HepG2 (cell line): Measurements from ENCODE around the gene HSFX1. TPM values are rescaled to one million over a fixed set of nuclear protein-coding genes. Genes with fewer than 3 reads are reported as not detected.

Experiments
- ATAC-seq: fragments of 200-7000 bp; cut with Tn5 transposase; 3 replicates; pipeline ENCODE4 v1.9.1; 2020; ENCODE audit warnings: mild to moderate bottlenecking, moderate library complexity
- BruUV-seq: library from RNA; stranded (reverse); fragments of 400-500 nt; replicated peaks from 2 replicates; lab custom pipeline; 2021; lab: Mats Ljungman, UMichigan
- CTCF ChIA-PET: fragments of 300-600 bp; formaldehyde crosslinking; extraction: SDS; loops from one replicate; lab custom pipeline; 2021; ENCODE audit warnings: low total read pairs, inconsistent platforms, low intra/inter-chr PET ratio; lab: Yijun Ruan, JAX
- POLR2A ChIA-PET: fragments of 350-600 bp; sonication (Branson Sonifier 250); formaldehyde crosslinking; loops from one replicate; lab custom pipeline; 2020; ENCODE audit warnings: antibody characterized with exemption, inconsistent platforms; lab: Yijun Ruan, JAX
- DNase-seq: peaks from one replicate; pipeline ENCODE4 v3.0.0-alpha.2; 2015; ENCODE audit warnings: low spot score
- FAIRE-seq: peaks from 3 replicates; lab custom pipeline; 2011; peaks lifted over from hg19 to GRCh38; lab: Jason Lieb, UNC
- H2AFZ ChIP-seq: one replicate; pipeline ENCODE4 v1.6.1; 2011; ENCODE audit warnings: low read length, inconsistent platforms
- H3K27ac ChIP-seq: fragments of 300-600 bp; 3 replicates; pipeline ENCODE4 v1.8.0; 2011; ENCODE audit warnings: mixed run types, mild to moderate bottlenecking, mixed read lengths, low read length, inconsistent platforms; ENCODE audit not compliant: insufficient read depth; ENCODE audit errors: extremely low read length
- H3K27me3 ChIP-seq, 2 experiments: fragments of 200-600 bp in 1 of 2; 2 replicates in 1 of 2; 3 replicates in 1 of 2; pipeline versions ENCODE4 v1.6.0 to v1.8.0; 2011; ENCODE audit warnings: low read length in 2 of 2, mild to moderate bottlenecking in 2 of 2, moderate library complexity in 2 of 2, inconsistent platforms in 1 of 2; ENCODE audit not compliant: insufficient read depth in 2 of 2, control insufficient read depth in 1 of 2
- H3K36me3 ChIP-seq, 2 experiments: fragments of 200-600 bp in 1 of 2; replicated peaks in 1 of 2; 2 replicates in 1 of 2; 3 replicates in 1 of 2; pipeline versions ENCODE4 v1.5.1 to v1.8.0; 2011; ENCODE audit warnings: low read length in 2 of 2, inconsistent platforms in 1 of 2; ENCODE audit not compliant: insufficient read depth in 2 of 2, control insufficient read depth in 1 of 2
- H3K4me1 ChIP-seq: 2 replicates; pipeline ENCODE4 v1.5.1; 2012; ENCODE audit warnings: low read length, inconsistent platforms; ENCODE audit not compliant: insufficient read depth
- H3K4me2 ChIP-seq: 2 replicates; pipeline ENCODE4 v1.6.0; 2011; ENCODE audit warnings: low read depth, low read length, inconsistent platforms
- H3K4me3 ChIP-seq, 3 experiments: fragments of 200-600 bp in 1 of 3; sonication (generic), shearing (Covaris generic) in 1 of 3; replicated peaks in 1 of 3; 2 replicates each; pipeline ENCODE4 v1.5.1; 2011 to 2016; ENCODE audit warnings: low read length in 3 of 3, inconsistent platforms in 2 of 3, low read depth in 2 of 3, mild to moderate bottlenecking in 2 of 3, control low read depth in 1 of 3, mixed read lengths in 1 of 3; ENCODE audit not compliant: insufficient read depth in 1 of 3
- H3K79me2 ChIP-seq: one replicate; pipeline ENCODE4 v1.6.1; 2011; ENCODE audit warnings: low read length, inconsistent platforms; ENCODE audit not compliant: insufficient read depth
- H3K9ac ChIP-seq: 2 replicates; pipeline ENCODE4 v1.6.0; 2011; ENCODE audit warnings: mild to moderate bottlenecking, low read depth, low read length, inconsistent platforms; ENCODE audit not compliant: insufficient read depth
- H3K9me3 ChIP-seq: 2 replicates; pipeline ENCODE4 v1.5.1; 2012; ENCODE audit warnings: mild to moderate bottlenecking, low read length
- H4K20me1 ChIP-seq: 2 replicates; pipeline ENCODE4 v1.6.0; 2011; ENCODE audit warnings: inconsistent platforms, mild to moderate bottlenecking, low read length, moderate library complexity; ENCODE audit not compliant: insufficient read depth
- ATAD3A ChIP-seq: sonication (generic); formaldehyde crosslinking; IDR thresholded peaks from 2 replicates; pipeline ENCODE4 v1.4.0; 2020; ENCODE audit warnings: missing genetic modification reagents
- CBX2 ChIP-seq, 2 experiments: fragments of 200-600 bp in 1 of 2; sonication (generic); formaldehyde crosslinking in 1 of 2; IDR thresholded peaks; 2 replicates each; pipeline versions ENCODE4 v1.7.0 to v1.8.1; 2018 to 2022; ENCODE audit warnings: low read depth in 2 of 2, low read length in 1 of 2, mild to moderate bottlenecking in 1 of 2, missing genetic modification reagents in 1 of 2
- GMEB2 ChIP-seq: IDR thresholded peaks from 2 replicates; pipeline ENCODE4 v1.6.1; 2016; ENCODE audit warnings: missing biosample characterization, missing genetic modification reagents, low read depth
- JDP2 ChIP-seq: sonication (generic); formaldehyde crosslinking; IDR thresholded peaks from 2 replicates; pipeline ENCODE4 v1.8.1; 2022; ENCODE audit warnings: missing genetic modification reagents, borderline replicate concordance
- SPEN ChIP-seq: sonication (generic); formaldehyde crosslinking; IDR thresholded peaks from 2 replicates; pipeline ENCODE4 v1.5.1; 2020; ENCODE audit warnings: low read depth, mild to moderate bottlenecking, missing genetic modification reagents
- ZFP62 ChIP-seq: sonication (generic); formaldehyde crosslinking; IDR thresholded peaks from 2 replicates; pipeline ENCODE4 v1.4.0; 2020; ENCODE audit warnings: missing genetic modification reagents
- ZNF160 ChIP-seq: sonication (generic); formaldehyde crosslinking; IDR thresholded peaks from 2 replicates; pipeline ENCODE4 v1.8.0; 2022; ENCODE audit warnings: mild to moderate bottlenecking, inconsistent platforms, missing genetic modification reagents
- ZNF280D ChIP-seq: sonication (generic); formaldehyde crosslinking; IDR thresholded peaks from 2 replicates; pipeline ENCODE4 v1.5.1; 2020; ENCODE audit warnings: mild to moderate bottlenecking, missing genetic modification reagents
- ZNF282 ChIP-seq: fragments of 450-650 bp; IDR thresholded peaks from 2 replicates; pipeline ENCODE4 v1.6.1; 2018; ENCODE audit not compliant: partially characterized antibody
- ZNF367 ChIP-seq: sonication (generic); formaldehyde crosslinking; IDR thresholded peaks from 2 replicates; pipeline ENCODE4 v1.4.0; 2020; ENCODE audit warnings: missing genetic modification reagents, borderline replicate concordance
- ZNF557 ChIP-seq: sonication (generic); formaldehyde crosslinking; IDR thresholded peaks from 2 replicates; pipeline ENCODE4 v1.4.0; 2020; ENCODE audit warnings: missing genetic modification reagents
- ZNF577 ChIP-seq: sonication (generic); formaldehyde crosslinking; IDR thresholded peaks from 2 replicates; pipeline ENCODE4 v1.4.0; 2020; ENCODE audit warnings: mild to moderate bottlenecking, low read depth, missing genetic modification reagents, borderline replicate concordance
- ZNF580 ChIP-seq: IDR thresholded peaks from 2 replicates; pipeline ENCODE4 v1.6.1; 2016; ENCODE audit warnings: low read depth, borderline replicate concordance
- WGBS: methylation state at CpG from one replicate; pipeline ENCODE4 v1.1.6; 2017; ENCODE audit warnings: low lambda C conversion rate; 5-methylcytosine and 5-hydroxymethylcytosine counted together
- in situ Hi-C: cut with HindIII; loops from 2 replicates; pipeline ENCODE4 v1.10.0; 2017; ENCODE audit warnings: low pct_unique_long_range_greater_than_20kb; ENCODE audit not compliant: extremely low pct_ligation_motif_present
- intact Hi-C: fragments of 100-400 bp; cut with micrococcal nuclease; formaldehyde crosslinking; loops from one replicate; pipeline ENCODE4 v1.10.0; 2022; ENCODE audit not compliant: unreplicated experiment
- polyA plus RNA-seq, 8 experiments: library from polyadenylated mRNA; depleted of rRNA in 3 of 8; stranded (reverse) in 7 of 8; unstranded in 1 of 8; fragments of >200 nt; fragmentation: Illumina TruSeq in 4 of 8; extraction: Trizol in 4 of 8; gene quantifications; 2 replicates each; pipeline versions ENCODE4 v1.2.1 to v1.2.3, GENCODE V29; 2011 to 2016; ENCODE audit warnings: low read depth in 4 of 8, missing spikeins in 1 of 8, mixed read lengths in 1 of 8; ENCODE audit not compliant: insufficient read depth in 1 of 8
- total RNA-seq, 5 experiments: library from RNA; depleted of rRNA; stranded (reverse); fragments of >200 nt; fragmentation: Illumina TruSeq; extraction: Trizol; gene quantifications; 2 replicates each; pipeline ENCODE4 v1.2.3, GENCODE V29; 2016; ENCODE audit warnings: low read depth in 1 of 5
- TF ChIP-seq, protein P1 (sequence below): IDR thresholded peaks from 2 replicates; pipeline ENCODE4 v1.6.1; 2016
- TF ChIP-seq, protein P2 (sequence below): sonication (generic); formaldehyde crosslinking; conservative IDR thresholded peaks from 2 replicates; pipeline ENCODE4 v1.4.0; 2020; ENCODE audit warnings: missing genetic modification reagents

HSFX1 gene
- total and polyA plus RNA-seq, 2 of the 13 experiments (the other 11 are each of a cell fraction or from before 2014, with no cell fraction given) = 0.08 to 0.09 TPM

DNA sequence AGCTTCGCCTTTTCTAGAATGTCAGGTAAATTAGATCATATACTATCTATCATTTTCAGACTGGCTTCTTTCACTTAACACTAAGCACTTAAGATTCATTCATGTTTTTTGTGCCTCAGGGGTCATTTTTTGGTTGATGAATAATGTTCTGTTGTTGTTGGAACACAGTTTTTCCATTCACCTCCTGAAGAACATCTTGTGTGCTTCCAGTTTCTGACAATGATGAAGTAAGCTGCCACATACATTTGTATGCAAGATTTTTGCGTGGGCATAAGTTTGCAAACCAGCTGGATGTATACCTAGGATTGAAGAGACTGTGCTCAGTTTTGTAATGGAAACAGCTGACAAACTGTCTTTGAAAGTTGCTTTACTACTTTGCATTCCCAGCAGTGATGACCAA lies 45.5 kb downstream of the HSFX1 start:
- H3K4me2 ChIP-seq = no peak overlapping the region

More for the DNA sequence above, 45.5 kb downstream of the HSFX1 start:
- no peak overlapping the region for H3K4me3 ChIP-seq
- intact Hi-C loops = no loop called here
- no peak overlapping the region for H3K9ac ChIP-seq
- WGBS = 3% methylated on average over 2 of the region's 2 CpGs
- H2AFZ ChIP-seq = no peak overlapping the region
- H3K4me1 ChIP-seq = no peaks in the 10 kb centered on the region
- no peaks in the 10 kb centered on the region for H3K9me3 ChIP-seq
- CTCF ChIA-PET = no interaction called here
- FAIRE-seq (no peak), DNase-seq (no peak), ATAC-seq (no peak)
- TF ChIP-seq ZNF280D (no peak), ZNF557 (CRISPR knock-in tag) (no peak), ZNF160 (CRISPR knock-in tag) (no peak), CBX2 (IDR thresholded peaks at IDR 0.05; ENCODE audit: low read depth, low read length) (no peak), CBX2 (CRISPR knock-in tag; IDR thresholded peaks at IDR 0.05; ENCODE audit: low read depth) (no peak), ZNF282 (no peak), ZNF367 (CRISPR knock-in tag) (no peak), SPEN (no peak), ATAD3A (CRISPR knock-in tag) (no peak), ZNF580 (CRISPR knock-in tag) (no peak), ZNF577 (CRISPR knock-in tag) (no peak), ZFP62 (CRISPR knock-in tag) (no peak), GMEB2 (CRISPR knock-in tag) (no peak), JDP2 (CRISPR knock-in tag) (no peak)
- TF ChIP-seq, protein P1, sequence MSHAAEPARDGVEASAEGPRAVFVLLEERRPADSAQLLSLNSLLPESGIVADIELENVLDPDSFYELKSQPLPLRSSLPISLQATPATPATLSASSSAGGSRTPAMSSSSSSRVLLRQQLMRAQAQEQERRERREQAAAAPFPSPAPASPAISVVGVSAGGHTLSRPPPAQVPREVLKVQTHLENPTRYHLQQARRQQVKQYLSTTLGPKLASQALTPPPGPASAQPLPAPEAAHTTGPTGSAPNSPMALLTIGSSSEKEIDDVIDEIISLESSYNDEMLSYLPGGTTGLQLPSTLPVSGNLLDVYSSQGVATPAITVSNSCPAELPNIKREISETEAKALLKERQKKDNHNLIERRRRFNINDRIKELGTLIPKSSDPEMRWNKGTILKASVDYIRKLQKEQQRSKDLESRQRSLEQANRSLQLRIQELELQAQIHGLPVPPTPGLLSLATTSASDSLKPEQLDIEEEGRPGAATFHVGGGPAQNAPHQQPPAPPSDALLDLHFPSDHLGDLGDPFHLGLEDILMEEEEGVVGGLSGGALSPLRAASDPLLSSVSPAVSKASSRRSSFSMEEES (CRISPR knock-in tag) = no peak
- TF ChIP-seq, protein P2, sequence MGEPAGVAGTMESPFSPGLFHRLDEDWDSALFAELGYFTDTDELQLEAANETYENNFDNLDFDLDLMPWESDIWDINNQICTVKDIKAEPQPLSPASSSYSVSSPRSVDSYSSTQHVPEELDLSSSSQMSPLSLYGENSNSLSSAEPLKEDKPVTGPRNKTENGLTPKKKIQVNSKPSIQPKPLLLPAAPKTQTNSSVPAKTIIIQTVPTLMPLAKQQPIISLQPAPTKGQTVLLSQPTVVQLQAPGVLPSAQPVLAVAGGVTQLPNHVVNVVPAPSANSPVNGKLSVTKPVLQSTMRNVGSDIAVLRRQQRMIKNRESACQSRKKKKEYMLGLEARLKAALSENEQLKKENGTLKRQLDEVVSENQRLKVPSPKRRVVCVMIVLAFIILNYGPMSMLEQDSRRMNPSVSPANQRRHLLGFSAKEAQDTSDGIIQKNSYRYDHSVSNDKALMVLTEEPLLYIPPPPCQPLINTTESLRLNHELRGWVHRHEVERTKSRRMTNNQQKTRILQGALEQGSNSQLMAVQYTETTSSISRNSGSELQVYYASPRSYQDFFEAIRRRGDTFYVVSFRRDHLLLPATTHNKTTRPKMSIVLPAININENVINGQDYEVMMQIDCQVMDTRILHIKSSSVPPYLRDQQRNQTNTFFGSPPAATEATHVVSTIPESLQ = no peak
- in situ Hi-C loops = no loop called here
- POLR2A ChIA-PET = no interaction called here
- no peaks in the 10 kb centered on the region for H3K27me3 ChIP-seq
- no peak overlapping the region for H3K27ac ChIP-seq
- H4K20me1 ChIP-seq = no peaks in the 10 kb centered on the region
- H3K79me2 ChIP-seq = no peaks in the 10 kb centered on the region
- no TSS peak for BruUV-seq
- no peaks in the 10 kb centered on the region for H3K36me3 ChIP-seq
